PC-3 (cell line): ENCODE data around the gene NR3C1.

Source experiments
- EZH2 ChIP-seq: fragments of 300-600 bp; sonication (generic); IDR thresholded peaks from one replicate; pipeline ENCODE4 v1.6.1; 2017; ENCODE audit warnings: antibody characterized with exemption, mild to moderate bottlenecking, low read length; ENCODE audit not compliant: unreplicated experiment
- EZH2phosphoT487 ChIP-seq: fragments of 300-600 bp; sonication (generic); IDR thresholded peaks from 2 replicates; pipeline ENCODE4 v1.6.1; 2018; ENCODE audit warnings: mild to moderate bottlenecking, antibody characterized with exemption, low read length, borderline replicate concordance
- TF ChIP-seq, protein P1 (sequence below): fragments of 300-600 bp; sonication (generic); conservative IDR thresholded peaks from 2 replicates; pipeline ENCODE4 v1.5.1; 2017; ENCODE audit warnings: antibody characterized with exemption, low read depth, mild to moderate bottlenecking, low read length

DNA sequence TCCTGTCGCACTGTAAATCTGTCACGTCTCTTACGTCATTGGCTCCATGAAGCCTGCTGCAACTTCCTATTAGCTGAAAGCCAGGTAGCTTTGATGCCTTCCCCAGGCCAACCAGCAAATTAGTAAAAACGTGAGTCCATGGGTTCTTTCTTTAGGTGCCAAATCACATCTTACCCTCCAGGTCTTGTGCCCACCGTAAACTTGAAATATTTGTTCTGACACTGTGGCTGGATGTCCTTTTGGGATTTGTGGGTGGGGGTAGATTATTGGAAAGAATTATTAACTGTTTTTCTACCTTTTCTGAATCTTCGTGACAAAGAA, 172.8 kb downstream of the NR3C1 start:
- TF ChIP-seq, protein P1, sequence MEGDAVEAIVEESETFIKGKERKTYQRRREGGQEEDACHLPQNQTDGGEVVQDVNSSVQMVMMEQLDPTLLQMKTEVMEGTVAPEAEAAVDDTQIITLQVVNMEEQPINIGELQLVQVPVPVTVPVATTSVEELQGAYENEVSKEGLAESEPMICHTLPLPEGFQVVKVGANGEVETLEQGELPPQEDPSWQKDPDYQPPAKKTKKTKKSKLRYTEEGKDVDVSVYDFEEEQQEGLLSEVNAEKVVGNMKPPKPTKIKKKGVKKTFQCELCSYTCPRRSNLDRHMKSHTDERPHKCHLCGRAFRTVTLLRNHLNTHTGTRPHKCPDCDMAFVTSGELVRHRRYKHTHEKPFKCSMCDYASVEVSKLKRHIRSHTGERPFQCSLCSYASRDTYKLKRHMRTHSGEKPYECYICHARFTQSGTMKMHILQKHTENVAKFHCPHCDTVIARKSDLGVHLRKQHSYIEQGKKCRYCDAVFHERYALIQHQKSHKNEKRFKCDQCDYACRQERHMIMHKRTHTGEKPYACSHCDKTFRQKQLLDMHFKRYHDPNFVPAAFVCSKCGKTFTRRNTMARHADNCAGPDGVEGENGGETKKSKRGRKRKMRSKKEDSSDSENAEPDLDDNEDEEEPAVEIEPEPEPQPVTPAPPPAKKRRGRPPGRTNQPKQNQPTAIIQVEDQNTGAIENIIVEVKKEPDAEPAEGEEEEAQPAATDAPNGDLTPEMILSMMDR = no peak
- TF ChIP-seq EZH2 (no peak), EZH2phosphoT487 (no peak)
